ENCODE measurements around the gene TMEM62. TPM values are rescaled to one million over a fixed set of nuclear protein-coding genes. Genes with fewer than 3 reads are reported as not detected.
A peak's percentile ranks its signal among the peaks of the same experiment; 100 is the strongest.

The TMEM62 gene
- total RNA-seq, 1 donor from 2014 or later, result 5.1 TPM

DNA sequence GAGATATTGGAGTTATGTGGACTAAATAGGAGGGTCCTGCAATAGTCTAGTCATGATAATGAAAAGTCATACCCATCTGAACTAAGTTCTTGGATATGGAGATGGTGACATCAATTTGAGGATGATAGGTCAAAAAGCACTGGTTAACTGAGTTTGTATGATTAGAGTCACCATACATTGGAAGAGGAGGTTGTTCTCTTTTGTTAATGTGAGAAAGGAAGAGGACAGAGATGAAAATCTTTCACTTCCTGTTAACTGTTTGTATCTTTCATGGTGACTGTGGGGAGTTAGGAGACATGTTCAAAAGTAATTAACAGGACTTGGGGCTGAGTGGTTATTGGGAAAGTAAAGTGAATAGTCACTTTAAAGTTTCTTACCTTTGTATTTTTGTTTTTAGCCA, 11.1 kb downstream of the TMEM62 start:
- peaks cover 7% of the 10 kb centered on the region for H3K36me3 Mint-ChIP-seq (ENCODE audit: low read depth, unreplicated experiment)
- no peak for DNase-seq (ENCODE audit: low spot score)
- H3K27me3 Mint-ChIP-seq (ENCODE audit: unreplicated experiment), result no peaks in the 10 kb centered on the region
- H3K4me3 Mint-ChIP-seq (ENCODE audit: unreplicated experiment), result no peak overlapping the region
- H3K9me3 Mint-ChIP-seq (ENCODE audit: unreplicated experiment), result no peaks in the 10 kb centered on the region
- H3K27ac Mint-ChIP-seq (ENCODE audit: unreplicated experiment), result peak overlapping the region; percentile 79
- peaks cover 11% of the 10 kb centered on the region for H3K4me1 Mint-ChIP-seq (ENCODE audit: unreplicated experiment)
- TF ChIP-seq, protein P1, sequence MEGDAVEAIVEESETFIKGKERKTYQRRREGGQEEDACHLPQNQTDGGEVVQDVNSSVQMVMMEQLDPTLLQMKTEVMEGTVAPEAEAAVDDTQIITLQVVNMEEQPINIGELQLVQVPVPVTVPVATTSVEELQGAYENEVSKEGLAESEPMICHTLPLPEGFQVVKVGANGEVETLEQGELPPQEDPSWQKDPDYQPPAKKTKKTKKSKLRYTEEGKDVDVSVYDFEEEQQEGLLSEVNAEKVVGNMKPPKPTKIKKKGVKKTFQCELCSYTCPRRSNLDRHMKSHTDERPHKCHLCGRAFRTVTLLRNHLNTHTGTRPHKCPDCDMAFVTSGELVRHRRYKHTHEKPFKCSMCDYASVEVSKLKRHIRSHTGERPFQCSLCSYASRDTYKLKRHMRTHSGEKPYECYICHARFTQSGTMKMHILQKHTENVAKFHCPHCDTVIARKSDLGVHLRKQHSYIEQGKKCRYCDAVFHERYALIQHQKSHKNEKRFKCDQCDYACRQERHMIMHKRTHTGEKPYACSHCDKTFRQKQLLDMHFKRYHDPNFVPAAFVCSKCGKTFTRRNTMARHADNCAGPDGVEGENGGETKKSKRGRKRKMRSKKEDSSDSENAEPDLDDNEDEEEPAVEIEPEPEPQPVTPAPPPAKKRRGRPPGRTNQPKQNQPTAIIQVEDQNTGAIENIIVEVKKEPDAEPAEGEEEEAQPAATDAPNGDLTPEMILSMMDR (IDR thresholded peaks at IDR 0.05; ENCODE audit: unreplicated experiment), result no peak

GRCh38 chr15:43146184-43146583, 12.8 kb downstream of the TMEM62 start:
- TF ChIP-seq, protein P1 (IDR thresholded peaks at IDR 0.05; ENCODE audit: unreplicated experiment), result no peak
- no peak overlapping the region for H3K4me3 Mint-ChIP-seq (ENCODE audit: unreplicated experiment)
- no peaks in the 10 kb centered on the region for H3K27me3 Mint-ChIP-seq (ENCODE audit: unreplicated experiment)
- DNase-seq (ENCODE audit: low spot score), result no peak
- no peak overlapping the region for H3K27ac Mint-ChIP-seq (ENCODE audit: unreplicated experiment)
- H3K9me3 Mint-ChIP-seq (ENCODE audit: unreplicated experiment), result no peaks in the 10 kb centered on the region
- H3K4me1 Mint-ChIP-seq (ENCODE audit: unreplicated experiment), result peaks cover 11% of the 10 kb centered on the region
- no peaks in the 10 kb centered on the region for H3K36me3 Mint-ChIP-seq (ENCODE audit: low read depth, unreplicated experiment)

DNA sequence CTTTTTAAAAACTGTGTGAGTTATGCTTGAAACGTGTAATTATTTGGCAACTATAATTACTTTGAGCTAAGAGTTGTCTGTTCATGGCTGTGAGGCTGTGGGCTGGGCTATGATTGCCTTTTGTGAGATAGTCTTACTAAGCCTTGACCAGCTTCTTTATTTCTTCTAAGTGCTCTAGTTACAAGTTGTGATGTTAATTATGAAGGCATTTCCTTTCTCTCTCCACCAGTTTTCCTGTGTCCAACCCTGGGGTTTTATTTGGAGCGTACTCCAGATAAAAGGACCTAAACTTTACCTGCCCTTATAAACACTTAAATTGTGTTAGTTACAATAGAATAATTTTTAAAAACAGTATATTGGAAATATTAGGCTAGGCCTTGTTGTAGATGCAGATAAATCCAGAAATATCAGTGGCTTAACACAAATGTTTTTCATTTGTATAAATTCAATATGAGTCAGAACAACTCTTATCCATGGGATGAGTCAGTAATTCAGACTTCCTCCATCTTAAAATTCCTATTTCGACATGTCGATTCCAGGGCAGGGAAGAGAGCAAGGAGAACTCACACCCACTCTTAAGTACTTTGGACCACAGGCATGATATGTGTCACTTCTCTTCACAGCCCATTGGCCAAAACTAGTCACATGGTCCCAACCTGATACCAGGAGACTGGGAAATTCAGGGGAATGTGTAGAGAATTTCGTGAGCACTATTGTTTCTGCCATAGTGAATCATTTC, 17.0 kb downstream of the TMEM62 start:
- H3K36me3 Mint-ChIP-seq (ENCODE audit: low read depth, unreplicated experiment), result no peaks in the 10 kb centered on the region
- no peaks in the 10 kb centered on the region for H3K27me3 Mint-ChIP-seq (ENCODE audit: unreplicated experiment)
- H3K4me1 Mint-ChIP-seq (ENCODE audit: unreplicated experiment), result no peaks in the 10 kb centered on the region
- H3K4me3 Mint-ChIP-seq (ENCODE audit: unreplicated experiment), result no peak overlapping the region
- no peak overlapping the region for H3K27ac Mint-ChIP-seq (ENCODE audit: unreplicated experiment)
- TF ChIP-seq, protein P1 (IDR thresholded peaks at IDR 0.05; ENCODE audit: unreplicated experiment), result no peak
- no peak for DNase-seq (ENCODE audit: low spot score)
- H3K9me3 Mint-ChIP-seq (ENCODE audit: unreplicated experiment), result no peaks in the 10 kb centered on the region

GRCh38 chr15:43151688-43152087, 18.3 kb downstream of the TMEM62 start:
- no peak for DNase-seq (ENCODE audit: low spot score)
- H3K27me3 Mint-ChIP-seq (ENCODE audit: unreplicated experiment), result no peaks in the 10 kb centered on the region
- no peaks in the 10 kb centered on the region for H3K9me3 Mint-ChIP-seq (ENCODE audit: unreplicated experiment)
- no peak overlapping the region for H3K4me3 Mint-ChIP-seq (ENCODE audit: unreplicated experiment)
- no peak overlapping the region for H3K27ac Mint-ChIP-seq (ENCODE audit: unreplicated experiment)
- no peaks in the 10 kb centered on the region for H3K4me1 Mint-ChIP-seq (ENCODE audit: unreplicated experiment)
- TF ChIP-seq, protein P1 (IDR thresholded peaks at IDR 0.05; ENCODE audit: unreplicated experiment), result no peak
- H3K36me3 Mint-ChIP-seq (ENCODE audit: low read depth, unreplicated experiment), result no peaks in the 10 kb centered on the region

- no peak overlapping the region for H3K4me3 Mint-ChIP-seq (ENCODE audit: unreplicated experiment)
- no peaks in the 10 kb centered on the region for H3K9me3 Mint-ChIP-seq (ENCODE audit: unreplicated experiment)
- no peak overlapping the region for H3K27ac Mint-ChIP-seq (ENCODE audit: unreplicated experiment)
- no peaks in the 10 kb centered on the region for H3K4me1 Mint-ChIP-seq (ENCODE audit: unreplicated experiment)
- no peaks in the 10 kb centered on the region for H3K27me3 Mint-ChIP-seq (ENCODE audit: unreplicated experiment)
- TF ChIP-seq, protein P1 (IDR thresholded peaks at IDR 0.05; ENCODE audit: unreplicated experiment), result no peak
- DNase-seq (ENCODE audit: low spot score), result no peak
- peaks cover 3% of the 10 kb centered on the region for H3K36me3 Mint-ChIP-seq (ENCODE audit: low read depth, unreplicated experiment)
These were observed 19.9 kb downstream of the TMEM62 start for GRCh38 chr15:43153269-43153668.

Measured in endothelial cell (in vitro differentiated cells).